ENCODE data around the gene SMIM45.

SMIM45 gene

GRCh38 chr22:41951898-41952474, at the start of gene SMIM45:
Gene SMIM45 (plus strand): TSS chr22:41952150.
- Histone ChIP-seq H3K36me3 (ENCODE audit: insufficient read depth, low read length) (no peaks in the 10 kb centered on the region), H3K4me1 (ENCODE audit: insufficient read depth, low read length) (peaks cover 28% of the 10 kb centered on the region), H3K4me3 (ENCODE audit: low read length) (no peak within 1 kb of the TSS), H3K27me3 (ENCODE audit: insufficient read depth, low read length) (no peaks in the 10 kb centered on the region), H2AFZ (ENCODE audit: low read depth, low read length) (no peak within 1 kb of the TSS), H3K9me3 (ENCODE audit: low read length) (no peaks in the 10 kb centered on the region)

GRCh38 chr22:41902932-41903421, 49.0 kb upstream of the SMIM45 start:
- Histone ChIP-seq H3K27me3 (ENCODE audit: insufficient read depth, low read length) (no peaks in the 10 kb centered on the region), H3K4me3 (ENCODE audit: low read length) (no peak overlapping the region), H3K36me3 (ENCODE audit: insufficient read depth, low read length) (peaks cover 88% of the 10 kb centered on the region), H3K9me3 (ENCODE audit: low read length) (no peaks in the 10 kb centered on the region), H3K4me1 (ENCODE audit: insufficient read depth, low read length) (no peaks in the 10 kb centered on the region), H2AFZ (ENCODE audit: low read depth, low read length) (no peak overlapping the region)

GRCh38 chr22:41904450-41905410, 47.2 kb upstream of the SMIM45 start:
- H2AFZ ChIP-seq (ENCODE audit: low read depth, low read length), result no peak overlapping the region
- H3K9me3 ChIP-seq (ENCODE audit: low read length), result no peaks in the 10 kb centered on the region
- no peak overlapping the region for H3K4me3 ChIP-seq (ENCODE audit: low read length)
- no peaks in the 10 kb centered on the region for H3K4me1 ChIP-seq (ENCODE audit: insufficient read depth, low read length)
- H3K27me3 ChIP-seq (ENCODE audit: insufficient read depth, low read length), result peaks cover 11% of the 10 kb centered on the region
- H3K36me3 ChIP-seq (ENCODE audit: insufficient read depth, low read length), result peaks cover 73% of the 10 kb centered on the region

GRCh38 chr22:41905411-41906202, 46.3 kb upstream of the SMIM45 start:
- Histone ChIP-seq H2AFZ (ENCODE audit: low read depth, low read length) (no peak overlapping the region), H3K4me1 (ENCODE audit: insufficient read depth, low read length) (peaks cover 3% of the 10 kb centered on the region), H3K4me3 (ENCODE audit: low read length) (no peak overlapping the region), H3K9me3 (ENCODE audit: low read length) (no peaks in the 10 kb centered on the region), H3K36me3 (ENCODE audit: insufficient read depth, low read length) (peaks cover 64% of the 10 kb centered on the region), H3K27me3 (ENCODE audit: insufficient read depth, low read length) (peaks cover 18% of the 10 kb centered on the region)

GRCh38 chr22:41906822-41907221, 45.1 kb upstream of the SMIM45 start:
- Histone ChIP-seq H2AFZ (ENCODE audit: low read depth, low read length) (no peak overlapping the region), H3K4me1 (ENCODE audit: insufficient read depth, low read length) (peaks cover 6% of the 10 kb centered on the region), H3K4me3 (ENCODE audit: low read length) (no peak overlapping the region), H3K27me3 (ENCODE audit: insufficient read depth, low read length) (peaks cover 29% of the 10 kb centered on the region), H3K36me3 (ENCODE audit: insufficient read depth, low read length) (peaks cover 53% of the 10 kb centered on the region), H3K9me3 (ENCODE audit: low read length) (no peaks in the 10 kb centered on the region)

- Histone ChIP-seq H3K4me1 (ENCODE audit: insufficient read depth, low read length) (peaks cover 6% of the 10 kb centered on the region), H3K27me3 (ENCODE audit: insufficient read depth, low read length) (peaks cover 38% of the 10 kb centered on the region), H3K36me3 (ENCODE audit: insufficient read depth, low read length) (peaks cover 44% of the 10 kb centered on the region), H3K4me3 (ENCODE audit: low read length) (no peak overlapping the region), H3K9me3 (ENCODE audit: low read length) (no peaks in the 10 kb centered on the region), H2AFZ (ENCODE audit: low read depth, low read length) (no peak overlapping the region)
Observed at GRCh38 chr22:41907436-41908401, 44.2 kb upstream of the SMIM45 start.

- Histone ChIP-seq H3K27me3 (ENCODE audit: insufficient read depth, low read length) (peaks cover 47% of the 10 kb centered on the region), H3K4me3 (ENCODE audit: low read length) (no peak overlapping the region), H2AFZ (ENCODE audit: low read depth, low read length) (no peak overlapping the region), H3K4me1 (ENCODE audit: insufficient read depth, low read length) (peaks cover 6% of the 10 kb centered on the region), H3K9me3 (ENCODE audit: low read length) (no peaks in the 10 kb centered on the region), H3K36me3 (ENCODE audit: insufficient read depth, low read length) (peaks cover 35% of the 10 kb centered on the region)
Observed at GRCh38 chr22:41908411-41909309, 43.3 kb upstream of the SMIM45 start.

- no peak overlapping the region for H3K4me3 ChIP-seq (ENCODE audit: low read length)
- peaks cover 54% of the 10 kb centered on the region for H3K27me3 ChIP-seq (ENCODE audit: insufficient read depth, low read length)
- peaks cover 6% of the 10 kb centered on the region for H3K4me1 ChIP-seq (ENCODE audit: insufficient read depth, low read length)
- peaks cover 26% of the 10 kb centered on the region for H3K36me3 ChIP-seq (ENCODE audit: insufficient read depth, low read length)
- no peak overlapping the region for H2AFZ ChIP-seq (ENCODE audit: low read depth, low read length)
- no peaks in the 10 kb centered on the region for H3K9me3 ChIP-seq (ENCODE audit: low read length)
Observed at GRCh38 chr22:41909310-41910049, 42.5 kb upstream of the SMIM45 start.

- no peak overlapping the region for H2AFZ ChIP-seq (ENCODE audit: low read depth, low read length)
- H3K4me3 ChIP-seq (ENCODE audit: low read length), result no peak overlapping the region
- H3K9me3 ChIP-seq (ENCODE audit: low read length), result no peaks in the 10 kb centered on the region
- peaks cover 6% of the 10 kb centered on the region for H3K4me1 ChIP-seq (ENCODE audit: insufficient read depth, low read length)
- peaks cover 18% of the 10 kb centered on the region for H3K36me3 ChIP-seq (ENCODE audit: insufficient read depth, low read length)
- peaks cover 61% of the 10 kb centered on the region for H3K27me3 ChIP-seq (ENCODE audit: insufficient read depth, low read length)
Observed at GRCh38 chr22:41910050-41911000, 41.6 kb upstream of the SMIM45 start.

- Histone ChIP-seq H3K27me3 (ENCODE audit: insufficient read depth, low read length) (peaks cover 69% of the 10 kb centered on the region), H2AFZ (ENCODE audit: low read depth, low read length) (no peak overlapping the region), H3K4me3 (ENCODE audit: low read length) (no peak overlapping the region), H3K9me3 (ENCODE audit: low read length) (no peaks in the 10 kb centered on the region), H3K4me1 (ENCODE audit: insufficient read depth, low read length) (peaks cover 6% of the 10 kb centered on the region), H3K36me3 (ENCODE audit: insufficient read depth, low read length) (peaks cover 13% of the 10 kb centered on the region)
Observed at GRCh38 chr22:41911001-41911611, 40.8 kb upstream of the SMIM45 start.

All from neuron (in vitro differentiated cells).